Renal cortical epithelial cell (primary cell): ENCODE measurements around the gene FCER2. TPM values are rescaled to one million over a fixed set of nuclear protein-coding genes. Genes with fewer than 3 reads are reported as not detected.

Source experiments
- DNase-seq: peaks from one replicate; pipeline ENCODE4 v3.0.0-alpha.2; 2011; ENCODE audit warnings: low read depth
- total RNA-seq: library from RNA; depleted of rRNA; stranded (reverse); fragments of >200 nt; gene quantifications from 2 replicates; pipeline ENCODE4 v1.2.3, GENCODE V29; 2014

FCER2 gene
- total RNA-seq, 1 donor from 2014 or later = not detected

GRCh38 chr19:7677669-7678311 lies 24.1 kb downstream of the FCER2 start:
- no peak for DNase-seq

- no peak for DNase-seq
Measured at GRCh38 chr19:7676854-7677253, 25.1 kb downstream of the FCER2 start, which contains the start of gene MCEMP1. TSS of gene MCEMP1 (plus strand) at chr19:7677090. CDS start at chr19:7677121, 31 bp downstream.

GRCh38 chr19:7676376-7676775 lies 25.6 kb downstream of the FCER2 start:
- DNase-seq = no peak

- peak; percentile 17 for DNase-seq
Measured at GRCh38 chr19:7674010-7675005, 27.6 kb downstream of the FCER2 start.

- no peak for DNase-seq
Measured at GRCh38 chr19:7672522-7672921, 29.4 kb downstream of the FCER2 start.

- no peak for DNase-seq
Measured at GRCh38 chr19:7670790-7671189, 31.1 kb downstream of the FCER2 start.

GRCh38 chr19:7670150-7670783 lies 31.7 kb downstream of the FCER2 start:
- no peak for DNase-seq

- no peak for DNase-seq
Measured at GRCh38 chr19:7669641-7670040, 32.3 kb downstream of the FCER2 start.

GRCh38 chr19:7668842-7669241 lies 33.1 kb downstream of the FCER2 start, which contains the start of gene RETN:
TSS of gene RETN (plus strand) at chr19:7669049. CDS start at chr19:7669327, 278 bp downstream.
- DNase-seq = no peak

GRCh38 chr19:7665076-7665475 lies 36.9 kb downstream of the FCER2 start:
- no peak for DNase-seq

- no peak for DNase-seq
Measured at GRCh38 chr19:7663706-7664105, 38.2 kb downstream of the FCER2 start.

GRCh38 chr19:7662657-7663056 lies 39.3 kb downstream of the FCER2 start:
- DNase-seq = no peak

- no peak for DNase-seq
Measured at GRCh38 chr19:7661744-7662538, 40.0 kb downstream of the FCER2 start.

GRCh38 chr19:7658219-7658686 lies 43.7 kb downstream of the FCER2 start:
- DNase-seq = no peak

GRCh38 chr19:7657131-7657751 lies 44.7 kb downstream of the FCER2 start:
- no peak for DNase-seq

- DNase-seq = no peak
Measured at GRCh38 chr19:7655581-7655980, 46.4 kb downstream of the FCER2 start.

GRCh38 chr19:7654401-7654800 lies 47.5 kb downstream of the FCER2 start:
- DNase-seq = no peak

GRCh38 chr19:7652061-7652641 lies 49.8 kb downstream of the FCER2 start:
- DNase-seq = peak; percentile 78

- DNase-seq = no peak
Measured at GRCh38 chr19:7650148-7650547, 51.8 kb downstream of the FCER2 start.

GRCh38 chr19:7648265-7649014 lies 53.5 kb downstream of the FCER2 start:
- DNase-seq = no peak
